CMK (cell line): ENCODE results near the gene KIF27.
"Not testable (repeated sequence)": the region's sequence is repeated elsewhere in the genome, so short reads cannot be mapped to it uniquely, and the experiment has no call there.

Experiments
- DNase-seq: peaks from one replicate; pipeline ENCODE4 v3.0.0-alpha.2; 2010; ENCODE audit warnings: low read depth

The KIF27 gene, protein sequence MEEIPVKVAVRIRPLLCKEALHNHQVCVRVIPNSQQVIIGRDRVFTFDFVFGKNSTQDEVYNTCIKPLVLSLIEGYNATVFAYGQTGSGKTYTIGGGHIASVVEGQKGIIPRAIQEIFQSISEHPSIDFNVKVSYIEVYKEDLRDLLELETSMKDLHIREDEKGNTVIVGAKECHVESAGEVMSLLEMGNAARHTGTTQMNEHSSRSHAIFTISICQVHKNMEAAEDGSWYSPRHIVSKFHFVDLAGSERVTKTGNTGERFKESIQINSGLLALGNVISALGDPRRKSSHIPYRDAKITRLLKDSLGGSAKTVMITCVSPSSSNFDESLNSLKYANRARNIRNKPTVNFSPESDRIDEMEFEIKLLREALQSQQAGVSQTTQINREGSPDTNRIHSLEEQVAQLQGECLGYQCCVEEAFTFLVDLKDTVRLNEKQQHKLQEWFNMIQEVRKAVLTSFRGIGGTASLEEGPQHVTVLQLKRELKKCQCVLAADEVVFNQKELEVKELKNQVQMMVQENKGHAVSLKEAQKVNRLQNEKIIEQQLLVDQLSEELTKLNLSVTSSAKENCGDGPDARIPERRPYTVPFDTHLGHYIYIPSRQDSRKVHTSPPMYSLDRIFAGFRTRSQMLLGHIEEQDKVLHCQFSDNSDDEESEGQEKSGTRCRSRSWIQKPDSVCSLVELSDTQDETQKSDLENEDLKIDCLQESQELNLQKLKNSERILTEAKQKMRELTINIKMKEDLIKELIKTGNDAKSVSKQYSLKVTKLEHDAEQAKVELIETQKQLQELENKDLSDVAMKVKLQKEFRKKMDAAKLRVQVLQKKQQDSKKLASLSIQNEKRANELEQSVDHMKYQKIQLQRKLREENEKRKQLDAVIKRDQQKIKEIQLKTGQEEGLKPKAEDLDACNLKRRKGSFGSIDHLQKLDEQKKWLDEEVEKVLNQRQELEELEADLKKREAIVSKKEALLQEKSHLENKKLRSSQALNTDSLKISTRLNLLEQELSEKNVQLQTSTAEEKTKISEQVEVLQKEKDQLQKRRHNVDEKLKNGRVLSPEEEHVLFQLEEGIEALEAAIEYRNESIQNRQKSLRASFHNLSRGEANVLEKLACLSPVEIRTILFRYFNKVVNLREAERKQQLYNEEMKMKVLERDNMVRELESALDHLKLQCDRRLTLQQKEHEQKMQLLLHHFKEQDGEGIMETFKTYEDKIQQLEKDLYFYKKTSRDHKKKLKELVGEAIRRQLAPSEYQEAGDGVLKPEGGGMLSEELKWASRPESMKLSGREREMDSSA (N-terminal part only)

DNA sequence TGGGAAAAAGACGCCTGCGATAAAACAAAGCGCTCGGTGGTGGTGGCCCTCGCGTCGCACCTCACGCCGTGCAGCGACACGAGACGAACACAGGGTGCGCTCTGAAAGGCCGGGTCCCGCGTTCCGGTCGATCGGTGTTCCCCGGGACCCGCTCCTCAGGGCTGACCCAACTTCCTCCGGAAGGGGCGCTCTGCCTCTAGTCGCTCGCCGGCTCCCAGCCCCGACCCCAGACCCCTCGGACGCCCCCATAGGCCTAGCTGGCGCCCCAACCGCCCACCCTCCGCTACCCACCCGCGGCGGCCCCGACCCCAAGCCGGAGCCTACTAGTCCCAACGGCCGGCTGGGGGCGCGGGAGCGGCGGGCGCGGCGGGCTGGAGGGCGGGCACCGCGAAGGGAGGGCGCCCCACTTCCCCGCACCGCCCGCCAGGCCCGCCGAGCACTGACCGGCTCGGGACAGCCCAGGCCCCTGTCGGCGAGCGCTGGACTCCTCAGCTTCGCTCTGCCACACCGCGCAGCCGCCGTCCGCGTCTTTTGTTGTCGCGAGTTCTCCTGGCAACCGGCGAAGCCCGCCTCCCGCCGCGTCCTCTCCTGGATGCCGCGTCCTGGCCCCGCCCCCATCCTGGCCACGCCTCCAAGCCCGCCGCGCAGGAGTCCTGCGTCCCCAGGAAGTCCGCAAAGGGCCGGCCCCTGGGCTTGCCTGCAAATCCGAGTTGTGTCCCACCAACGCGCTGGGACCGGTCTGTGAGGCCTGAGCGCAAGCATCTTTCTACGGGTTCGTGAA, at the start of gene KIF27:
Gene KIF27 (minus strand): TSS at position 506 of the 781 bp plus-strand sequence. CDS start 5,841 bp downstream, outside the sequence.
- DNase-seq: peak; percentile 61

DNA sequence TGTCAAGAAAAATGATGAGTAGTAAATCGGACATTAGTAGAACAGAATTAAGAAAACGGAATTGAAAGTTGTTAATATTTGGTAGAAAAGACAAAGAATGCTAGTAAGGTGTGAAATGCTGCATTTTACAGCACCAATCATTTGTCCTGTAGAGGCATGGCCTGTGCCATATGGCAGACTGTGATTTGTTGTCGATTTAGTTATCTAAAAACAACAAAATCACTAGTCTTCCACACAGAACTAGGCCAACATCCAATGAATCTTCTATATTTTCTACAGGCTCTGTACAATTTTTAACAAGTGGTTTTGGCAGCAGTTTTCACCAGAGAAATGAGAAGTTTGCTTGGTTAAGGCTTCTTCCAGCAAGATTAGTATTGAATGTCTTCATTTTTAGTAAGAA, 48.4 kb upstream of the KIF27 start:
- DNase-seq: no peak

DNA sequence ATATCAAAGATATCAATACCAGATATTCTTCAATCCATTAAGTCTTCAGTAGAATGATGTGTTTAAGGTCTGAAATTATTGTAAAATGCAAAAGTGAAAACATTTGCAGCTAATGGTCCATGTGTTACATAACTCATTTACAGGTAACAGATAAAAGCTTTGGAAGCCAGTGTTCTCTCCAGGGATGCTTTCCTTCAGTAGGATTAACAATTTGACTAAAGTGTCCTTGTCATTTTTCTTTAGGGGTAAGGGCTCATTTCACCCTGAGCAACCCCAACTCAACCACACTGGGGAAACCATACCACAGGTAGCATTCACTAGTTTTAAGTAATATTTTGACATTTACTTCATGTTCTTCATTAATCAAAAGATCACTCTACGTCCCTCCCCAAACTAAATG, 45.8 kb upstream of the KIF27 start:
- no peak for DNase-seq

DNA sequence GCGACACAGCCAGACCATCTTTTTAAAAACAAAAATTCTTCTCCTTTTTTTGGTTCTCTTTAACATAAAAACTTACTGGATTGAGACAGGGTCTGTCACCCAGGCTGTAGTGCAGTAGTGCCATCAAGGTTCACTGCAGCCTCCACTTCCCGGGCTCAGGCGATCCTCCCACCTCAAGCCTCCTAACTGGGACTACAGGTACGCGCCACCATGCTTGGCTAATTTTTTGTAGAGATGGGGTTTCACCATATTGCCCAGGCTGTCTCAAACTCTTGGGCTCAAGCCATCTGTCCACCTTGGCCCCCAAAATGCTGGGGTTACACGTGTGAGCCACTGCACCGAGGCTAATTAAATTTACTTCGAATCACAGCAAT, 45.0 kb upstream of the KIF27 start:
- DNase-seq: no peak

DNA sequence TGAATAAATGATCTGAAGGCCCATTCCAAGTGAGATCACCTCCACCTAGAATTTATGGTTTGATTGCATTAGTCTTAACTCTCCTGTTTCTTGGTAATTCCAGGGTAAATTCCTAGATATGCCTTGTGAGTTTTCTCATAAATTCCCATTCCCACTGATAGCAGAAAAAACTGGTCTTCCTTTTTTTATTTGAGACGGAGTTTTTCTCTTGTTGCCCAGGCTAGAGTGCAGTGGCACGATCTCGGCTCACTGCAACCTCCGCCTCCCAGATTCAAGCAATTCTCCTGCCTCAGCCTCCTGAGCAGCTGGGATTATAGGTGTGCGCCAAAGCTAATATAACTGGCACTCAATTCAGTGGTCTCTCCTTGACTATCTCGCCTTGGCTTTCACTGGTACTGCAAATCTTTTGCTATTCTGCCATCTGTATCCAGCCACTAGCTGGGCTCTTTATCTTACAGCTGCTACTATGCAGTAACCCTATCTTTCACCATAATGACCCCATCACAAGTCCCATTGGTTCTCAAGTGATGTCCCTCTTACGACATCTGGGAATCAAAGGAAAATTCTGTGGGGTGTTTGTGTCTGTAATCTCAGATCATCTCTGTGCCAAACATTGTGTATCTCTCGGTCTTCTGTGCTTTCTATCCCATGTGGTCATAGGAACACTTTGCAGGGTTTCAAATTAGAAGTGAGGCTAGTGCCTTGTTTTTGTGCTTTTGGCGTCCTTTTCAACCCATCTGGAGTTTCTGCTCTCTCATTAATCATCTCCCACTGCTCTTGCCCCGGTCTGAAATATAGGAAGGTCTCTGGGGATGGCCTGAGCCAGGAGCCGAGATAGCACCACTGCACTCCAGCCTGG, 44.3 kb upstream of the KIF27 start:
- no peak for DNase-seq

DNA sequence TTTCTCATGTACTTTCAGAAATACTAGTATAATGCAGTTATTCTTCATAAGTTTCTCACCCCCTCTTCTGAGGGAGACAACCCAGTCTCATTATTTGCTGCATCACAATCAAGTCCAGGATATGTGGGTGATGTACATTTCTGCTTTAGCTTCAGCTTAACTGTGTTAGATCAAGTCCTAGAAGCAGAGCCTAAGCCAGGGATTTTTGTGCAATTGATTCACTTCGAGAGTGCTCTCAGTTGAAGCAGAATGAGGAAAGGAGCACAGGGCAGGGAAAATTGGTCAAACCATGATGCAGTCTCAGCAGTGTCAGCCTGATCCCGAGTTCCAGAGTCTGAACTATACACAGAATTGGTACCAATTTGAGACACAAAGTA, 43.7 kb upstream of the KIF27 start:
- no peak for DNase-seq

DNA sequence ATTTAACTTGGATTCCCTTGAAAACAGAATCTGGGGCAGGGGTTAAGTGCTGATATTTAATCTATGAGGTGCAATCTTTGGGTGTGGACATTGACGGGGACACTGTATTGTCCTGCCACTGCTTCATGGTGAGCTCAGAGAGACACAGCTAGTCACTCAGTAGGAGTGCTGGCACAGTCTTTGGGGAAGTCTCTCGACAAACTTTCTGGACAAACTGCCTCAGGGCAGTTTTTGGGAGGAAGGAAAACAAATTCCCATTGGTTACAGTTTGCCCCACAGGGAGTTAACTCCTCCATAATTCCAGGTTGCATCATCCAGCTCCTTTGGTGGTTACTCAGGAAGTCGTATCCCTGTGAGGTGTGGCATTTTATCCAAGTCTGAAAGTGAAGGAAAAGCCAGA, 40.9 kb upstream of the KIF27 start:
- no peak for DNase-seq

DNA sequence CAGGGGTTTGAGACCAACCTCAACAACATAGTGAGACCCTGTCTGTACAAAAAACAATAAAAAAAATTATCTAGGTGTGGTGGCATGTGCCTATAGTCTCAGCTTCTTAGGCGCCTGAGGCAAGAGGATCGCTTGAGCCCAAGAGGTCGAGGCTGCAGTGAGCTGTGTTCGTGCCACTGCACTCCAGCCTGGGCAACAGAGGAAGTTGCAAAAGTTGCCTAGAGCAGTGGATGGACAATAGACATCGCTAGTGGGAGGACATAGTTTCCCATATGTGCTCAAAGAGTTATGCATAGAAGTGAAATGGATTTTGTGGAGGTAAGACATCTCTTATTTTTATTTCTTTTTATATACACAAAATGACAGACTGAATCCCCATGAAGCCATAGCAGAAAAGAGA, 39.8 kb upstream of the KIF27 start:
- no peak for DNase-seq

DNA sequence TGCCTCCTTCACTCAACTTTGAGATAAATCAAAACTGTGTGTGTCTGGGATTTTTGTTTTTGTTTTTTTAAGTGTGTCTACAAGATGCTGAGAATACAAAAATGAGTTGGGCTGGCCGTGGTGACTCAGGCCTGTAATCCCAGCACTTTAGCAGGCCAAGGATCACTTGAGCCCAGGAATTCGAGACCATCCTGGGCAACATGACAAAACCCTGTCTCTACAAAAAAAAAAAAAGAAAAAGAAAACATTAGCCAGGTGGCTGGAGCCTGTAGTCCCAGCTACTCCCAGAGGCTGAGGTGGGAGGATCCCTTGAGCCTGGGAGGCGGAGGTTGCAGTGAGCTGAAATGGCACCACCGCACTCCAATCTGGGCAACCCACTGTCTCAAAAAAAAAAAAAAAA, 37.8 kb upstream of the KIF27 start:
- no peak for DNase-seq

DNA sequence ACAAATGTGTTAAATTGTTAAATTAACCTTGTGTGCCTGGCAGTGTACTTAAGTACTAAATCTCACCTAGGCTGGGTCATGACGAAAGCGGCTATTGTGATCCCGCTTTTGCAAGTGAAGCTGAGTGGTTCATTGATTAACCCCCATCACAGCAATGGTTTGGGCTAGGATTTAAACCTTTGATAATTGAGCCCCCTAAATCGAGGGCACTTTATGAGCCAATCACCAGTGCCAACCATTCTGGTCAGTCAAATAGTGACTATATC, 35.9 kb upstream of the KIF27 start:
- no peak for DNase-seq

DNA sequence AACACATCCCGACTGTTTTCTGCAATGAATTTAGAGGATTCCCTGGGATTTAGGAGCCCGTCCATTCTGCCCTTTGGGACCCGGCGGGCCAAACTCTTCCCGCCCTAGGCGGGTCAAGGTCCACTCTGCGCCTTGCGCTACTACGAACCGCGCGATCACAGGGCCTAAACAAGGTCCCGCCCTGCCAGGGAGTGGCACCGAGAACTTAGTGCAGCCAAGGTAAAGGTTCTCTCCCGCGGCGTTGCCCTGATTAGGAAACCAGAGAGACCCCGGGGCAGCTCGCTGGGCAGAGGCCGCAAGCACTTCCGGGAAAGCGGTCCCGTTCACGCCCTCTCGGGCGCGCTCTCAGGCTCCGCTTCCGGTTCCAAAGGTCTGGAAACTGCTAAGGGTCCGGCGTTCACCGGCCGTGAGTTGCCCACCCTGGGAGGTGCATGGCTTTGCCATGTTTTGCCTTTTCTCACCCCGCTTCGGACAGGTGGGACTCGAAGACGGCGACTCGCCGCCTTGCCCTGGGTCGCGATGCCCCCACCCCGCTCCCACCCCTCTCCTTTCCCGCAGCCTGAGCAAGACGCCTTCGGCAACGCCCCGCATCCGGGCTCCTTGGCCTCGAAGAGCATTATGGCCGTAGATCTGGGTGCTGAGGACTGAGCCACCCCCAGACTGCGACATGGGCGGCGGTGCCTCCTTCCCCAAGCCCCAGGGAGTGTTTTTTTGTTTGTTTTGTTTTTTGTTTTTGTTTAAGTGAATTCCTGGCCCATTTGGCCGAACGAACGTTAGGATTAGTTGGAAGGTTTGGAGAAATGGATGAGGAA, 35.4 kb upstream of the KIF27 start:
- DNase-seq: no peak

DNA sequence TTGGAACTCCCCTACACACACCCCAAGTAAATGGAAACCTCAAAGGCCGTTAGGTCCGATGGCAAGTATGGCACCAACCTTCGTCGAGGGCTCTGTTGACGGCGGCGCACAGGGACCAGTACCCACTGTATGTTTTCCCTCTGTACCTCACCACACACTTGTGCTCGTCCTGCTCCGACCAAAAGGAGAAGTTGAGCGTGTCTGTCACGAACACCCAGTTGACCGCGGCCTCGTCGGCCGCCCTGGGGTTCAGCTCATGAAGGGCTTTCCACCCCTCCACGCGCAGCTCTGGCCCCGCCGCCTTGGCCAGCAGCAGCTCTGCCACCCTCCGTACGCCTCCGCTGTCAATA, 34.8 kb upstream of the KIF27 start:
- DNase-seq: no peak

DNA sequence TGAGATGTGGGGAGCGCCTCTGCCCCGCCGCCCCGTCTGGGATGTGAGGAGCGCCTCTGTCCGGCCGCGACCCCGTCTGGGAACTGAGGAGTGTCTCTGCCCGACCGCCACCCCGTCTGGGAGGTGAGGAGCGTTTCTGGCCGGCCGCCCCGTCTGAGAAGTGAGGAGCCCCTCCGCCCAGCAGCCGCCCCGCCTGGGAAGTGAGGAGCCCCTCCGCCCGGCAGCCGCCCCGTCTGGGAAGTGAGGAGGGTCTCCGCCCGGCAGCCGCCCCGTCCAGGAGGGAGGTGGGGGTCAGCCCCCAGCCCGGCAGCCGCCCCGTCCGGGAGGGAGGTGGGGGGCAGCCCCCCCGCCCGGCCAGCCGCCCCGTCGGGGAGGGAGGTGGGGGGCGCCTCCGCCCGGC, 26.9 kb upstream of the KIF27 start:
- DNase-seq: not testable (repeated sequence)

DNA sequence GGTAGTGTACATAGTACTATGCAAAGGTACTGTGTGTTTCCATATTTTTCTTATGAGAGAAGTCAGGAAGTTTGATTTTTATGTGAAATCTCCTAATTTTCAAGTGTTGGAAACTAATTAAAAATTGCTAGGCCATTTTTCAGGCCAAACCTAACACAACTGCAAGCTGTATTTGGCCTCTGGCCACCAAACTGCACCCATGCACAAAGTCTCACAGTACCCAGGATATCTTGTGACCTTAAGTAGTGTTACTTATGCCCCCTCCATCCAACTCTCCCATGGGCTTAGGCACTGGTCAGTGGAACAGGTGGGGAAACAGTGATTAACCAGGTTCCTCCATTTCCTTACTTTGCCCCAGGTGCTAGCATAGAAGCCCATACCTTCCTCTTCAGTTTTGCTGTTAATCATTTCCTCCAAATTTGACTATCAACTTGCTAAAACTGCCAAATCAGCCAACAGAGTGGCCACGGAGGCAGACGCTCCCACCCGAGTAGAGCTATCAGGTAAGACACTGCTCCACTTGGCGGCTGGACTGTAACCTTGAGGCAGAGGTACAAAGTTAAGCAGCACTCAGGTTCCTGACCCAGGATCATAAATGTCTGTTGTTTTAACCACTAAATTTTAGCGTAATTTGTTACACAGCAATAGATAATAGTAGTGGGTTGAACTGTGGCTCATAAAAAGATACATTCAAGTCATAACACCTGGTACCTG, 19.5 kb upstream of the KIF27 start:
- DNase-seq: no peak

DNA sequence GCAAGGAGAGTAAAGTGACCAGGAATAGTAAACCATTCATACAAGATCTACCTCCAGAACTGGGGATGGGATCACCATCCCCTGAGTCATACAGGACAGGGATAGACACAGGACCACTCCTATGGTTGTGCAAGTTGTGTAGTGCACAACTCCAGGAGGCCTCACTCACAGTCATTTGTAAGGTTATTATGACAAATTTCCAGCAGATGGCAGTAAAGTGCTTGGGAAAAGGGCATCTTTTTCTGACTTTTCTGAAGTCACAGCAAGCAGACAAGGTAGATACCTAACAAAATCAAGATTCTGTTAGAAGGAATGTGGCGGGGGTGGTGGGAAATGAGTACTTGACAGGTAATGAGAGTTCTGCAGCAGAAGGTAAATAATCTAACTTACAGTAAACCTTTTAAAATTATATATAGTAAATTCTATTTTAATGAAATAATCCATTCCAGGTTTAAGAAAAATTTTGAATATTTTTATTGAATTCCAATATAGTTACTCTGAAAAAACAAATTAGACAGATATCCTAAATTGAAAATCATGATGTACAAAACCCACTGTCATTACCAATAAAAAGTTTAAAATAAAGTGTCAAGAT, 16.7 kb upstream of the KIF27 start:
- no peak for DNase-seq

DNA sequence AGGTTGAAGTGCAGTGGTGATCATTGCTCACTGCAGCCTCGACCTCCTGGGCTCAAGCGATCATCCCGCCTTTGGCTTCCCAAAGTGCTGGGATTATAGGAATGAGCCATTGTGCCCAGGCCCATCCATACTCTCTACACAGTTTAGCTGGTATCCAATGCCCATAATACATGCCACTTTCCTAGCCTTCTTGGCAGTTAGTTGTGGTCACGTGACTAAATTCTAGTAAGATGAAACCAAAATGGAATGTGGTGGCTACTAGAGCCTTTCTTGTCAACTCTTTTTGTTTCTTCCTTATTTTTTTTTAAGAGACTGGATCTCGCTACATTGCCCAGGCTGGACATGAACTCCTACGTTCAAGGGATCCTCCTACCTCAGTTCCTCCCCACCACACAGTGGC, 15.3 kb upstream of the KIF27 start:
- DNase-seq: no peak

DNA sequence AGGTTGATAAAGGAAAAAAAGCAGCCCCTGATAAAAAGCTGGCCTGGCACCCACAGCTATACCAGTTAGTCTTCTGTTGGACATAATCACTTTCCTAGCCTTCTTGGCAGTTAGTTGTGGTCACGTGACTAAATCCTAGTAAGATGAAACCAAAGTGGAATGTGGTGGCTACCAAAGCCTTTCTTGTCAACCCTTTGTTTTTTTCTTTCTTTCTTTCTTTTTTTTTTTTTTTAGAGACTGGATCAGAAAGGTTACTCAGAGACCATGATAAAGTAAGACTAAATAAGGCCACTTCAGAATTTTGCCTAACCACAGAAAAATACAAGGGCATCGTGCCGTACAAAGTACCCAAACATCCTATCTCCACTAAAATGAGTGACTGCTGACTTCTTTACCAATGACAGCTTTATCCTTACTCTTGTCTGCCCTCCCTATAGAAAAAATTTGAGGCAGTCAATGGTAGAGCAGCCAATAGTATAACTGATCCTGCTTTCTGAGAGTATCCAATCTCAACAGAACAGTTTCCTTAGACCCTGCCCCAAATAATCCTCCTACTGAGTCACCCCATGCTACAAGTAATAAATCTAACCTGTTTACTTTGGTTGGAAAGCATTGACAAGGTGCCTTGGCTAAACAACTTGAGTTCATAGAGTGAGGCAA, 14.2 kb upstream of the KIF27 start:
- DNase-seq: no peak

DNA sequence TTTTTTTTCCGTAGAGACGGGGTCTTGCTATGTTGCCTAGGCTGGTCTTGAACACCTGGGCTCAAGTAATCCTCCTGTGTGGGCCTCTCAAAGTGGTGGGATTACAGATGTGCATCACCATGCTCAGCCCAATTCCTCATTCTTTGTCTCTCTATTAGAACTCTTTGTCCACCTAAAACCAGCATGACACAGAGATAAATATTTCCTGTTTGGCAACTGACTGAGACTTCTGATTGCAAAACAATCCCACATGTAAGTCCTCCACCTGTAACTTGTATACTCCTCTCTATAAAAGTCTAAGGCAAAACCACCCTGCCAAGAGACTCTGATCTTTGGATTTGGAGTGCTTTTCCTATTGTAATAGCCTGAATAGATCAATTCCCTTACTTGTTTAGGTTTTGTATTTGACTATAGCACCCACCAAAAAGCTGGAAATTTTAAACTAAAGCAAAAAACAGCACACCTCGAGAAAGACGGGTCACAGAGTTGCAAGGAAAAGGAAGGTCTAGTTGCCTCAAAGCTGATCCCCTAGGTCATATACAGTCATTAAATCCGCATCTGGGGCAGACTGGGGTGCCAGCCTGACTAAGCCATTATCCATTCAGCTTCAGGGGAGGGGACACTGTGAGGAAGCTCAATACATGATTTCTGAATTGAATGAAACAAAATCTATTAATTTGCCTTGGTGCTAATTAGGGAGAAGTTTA, 13.5 kb upstream of the KIF27 start:
- no peak for DNase-seq
